Measurements from ENCODE around the gene NXPE3.
"Not testable (repeated sequence)": the region's sequence is repeated elsewhere in the genome, so short reads cannot be mapped to it uniquely, and the experiment has no call there.

The NXPE3 gene

DNA sequence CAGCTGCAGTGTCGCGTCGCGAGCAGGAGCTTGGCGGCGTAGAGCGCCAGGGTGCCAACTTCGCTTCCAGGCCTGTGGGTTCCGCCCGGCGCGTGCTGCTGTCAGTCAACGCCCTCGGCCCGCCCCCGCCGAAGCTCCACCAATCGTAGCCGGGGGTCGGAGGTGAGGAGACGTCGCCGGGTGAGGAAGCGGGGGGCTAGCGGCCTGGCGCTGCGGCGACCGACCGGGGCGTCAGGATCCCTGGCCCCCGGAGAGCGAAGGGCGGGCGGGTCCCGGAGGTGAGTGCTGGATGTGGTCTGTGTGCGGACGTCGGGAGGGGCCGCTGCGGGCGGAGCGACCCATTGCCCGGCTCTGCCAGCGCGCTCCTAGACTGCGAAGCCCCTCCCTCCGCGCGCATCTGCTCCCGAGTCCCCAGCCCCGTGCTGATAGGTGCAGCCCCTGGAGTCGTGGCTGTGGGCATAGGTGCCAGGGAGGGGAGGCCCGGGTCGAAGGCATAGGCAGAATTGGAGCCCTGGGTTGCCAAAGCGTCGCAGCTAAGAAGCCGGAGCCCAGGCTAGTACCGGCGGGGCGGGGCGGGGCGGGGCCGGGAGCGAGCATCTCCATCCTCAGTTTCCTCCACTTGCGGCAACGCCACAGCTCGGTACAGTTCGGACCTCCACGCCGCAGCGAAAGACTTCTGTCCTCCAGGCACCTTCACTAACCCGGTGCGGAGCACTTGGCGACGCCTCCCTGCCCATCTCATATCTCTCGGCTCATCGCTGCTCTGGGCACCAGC is at the start of gene NXPE3:
NXPE3 (plus strand) TSS at position 165 of the 775 bp plus-strand sequence. CDS start 6,386 bp downstream, outside the sequence.
- peak; percentile 93 for DNase-seq

DNA sequence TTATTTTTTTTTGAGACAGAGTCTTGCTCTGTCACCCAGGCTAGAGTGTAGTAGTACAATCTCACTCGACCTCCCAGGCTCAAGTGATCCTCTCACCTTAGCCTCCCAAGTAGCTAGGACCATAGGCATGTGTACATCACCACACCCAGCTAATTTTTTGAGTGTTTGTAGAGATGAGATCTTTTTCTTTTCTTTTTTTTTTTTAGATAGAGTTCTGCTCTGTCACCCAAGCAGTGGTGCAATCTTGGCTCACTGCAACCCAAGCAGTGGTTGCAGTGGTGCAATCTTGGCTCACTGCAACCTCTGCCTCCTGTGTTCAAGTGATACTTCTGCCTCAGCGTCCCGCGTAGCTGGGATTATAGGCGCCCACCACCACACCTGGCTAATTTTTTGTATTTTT is 49.4 kb upstream of the NXPE3 start:
- DNase-seq, result no peak

DNA sequence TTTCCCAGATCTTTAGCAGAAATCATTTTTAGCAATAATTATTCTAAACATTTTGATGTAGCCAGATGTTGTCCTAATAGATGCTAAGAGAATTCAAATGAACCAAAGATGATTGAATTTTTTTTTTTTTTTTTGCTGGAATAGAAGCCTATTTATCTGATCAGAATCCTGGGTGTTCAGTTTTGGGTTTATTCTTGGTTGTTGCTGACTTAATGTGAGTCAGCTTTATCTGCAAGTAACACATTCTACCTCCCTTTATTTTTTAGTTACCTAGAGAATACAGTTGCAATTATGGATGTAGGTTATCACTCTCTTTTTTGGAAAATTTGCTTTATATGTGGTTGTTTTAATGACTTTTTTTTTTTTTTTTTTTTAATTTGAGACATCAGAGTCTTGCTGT is 48.2 kb upstream of the NXPE3 start:
- no peak for DNase-seq

DNA sequence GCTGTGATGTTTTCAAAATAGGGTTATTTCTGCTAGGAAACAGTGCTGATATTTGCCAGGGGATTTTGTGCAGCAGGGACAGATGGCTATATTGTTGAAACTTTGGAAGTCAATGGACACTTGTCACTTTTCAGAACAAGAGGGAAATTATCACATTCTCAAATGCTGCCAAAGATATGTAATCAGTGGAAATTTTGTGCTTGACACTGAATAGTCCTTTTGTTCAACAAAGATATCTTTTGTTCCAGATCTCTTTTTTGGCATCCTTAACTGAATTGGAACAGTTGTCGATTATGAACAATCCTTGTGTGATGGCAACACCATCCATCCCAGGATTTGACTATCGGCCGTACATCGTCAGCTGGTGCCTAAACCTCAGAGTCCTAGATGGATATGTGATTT is 46.8 kb upstream of the NXPE3 start:
- no peak for DNase-seq

DNA sequence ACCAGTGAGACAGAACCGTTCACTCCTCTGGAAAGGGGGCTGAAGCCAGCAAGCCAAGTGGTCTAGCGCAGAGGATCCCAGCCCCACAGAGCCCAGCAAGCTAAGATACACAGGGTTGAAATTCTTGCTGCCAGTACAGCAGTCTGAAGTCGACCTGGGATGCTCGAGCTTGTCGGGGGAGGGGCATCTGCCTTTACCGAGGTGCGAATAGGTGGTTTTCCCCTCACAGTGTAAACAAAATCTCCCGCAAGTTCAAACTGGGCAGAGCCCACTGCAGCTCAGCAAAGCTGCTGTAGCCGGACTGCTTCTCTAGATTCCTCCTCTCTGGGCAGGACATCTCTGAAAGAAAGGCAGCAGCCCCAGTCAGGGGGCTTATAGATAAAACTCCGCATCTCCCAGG is 43.2 kb upstream of the NXPE3 start:
- DNase-seq, result no peak

DNA sequence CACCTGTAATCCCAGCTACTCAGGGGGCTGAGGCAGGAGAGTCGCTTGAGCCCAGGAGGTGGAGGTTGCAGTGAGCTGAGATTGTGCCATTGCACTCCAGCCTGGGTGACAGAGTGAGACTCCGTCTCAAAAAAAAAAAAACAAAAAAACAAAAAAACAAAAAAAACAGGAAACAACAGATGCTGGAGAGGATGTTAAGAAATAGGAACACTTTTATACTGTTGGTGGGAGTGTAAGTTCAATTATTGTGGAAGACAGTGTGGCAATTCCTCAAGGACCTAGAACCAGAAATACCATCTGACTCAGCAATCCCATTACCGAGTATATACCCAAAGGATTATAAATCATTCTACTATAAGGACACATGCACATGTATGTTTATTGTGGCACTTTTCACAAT is 37.1 kb upstream of the NXPE3 start:
- not testable (repeated sequence) for DNase-seq

DNA sequence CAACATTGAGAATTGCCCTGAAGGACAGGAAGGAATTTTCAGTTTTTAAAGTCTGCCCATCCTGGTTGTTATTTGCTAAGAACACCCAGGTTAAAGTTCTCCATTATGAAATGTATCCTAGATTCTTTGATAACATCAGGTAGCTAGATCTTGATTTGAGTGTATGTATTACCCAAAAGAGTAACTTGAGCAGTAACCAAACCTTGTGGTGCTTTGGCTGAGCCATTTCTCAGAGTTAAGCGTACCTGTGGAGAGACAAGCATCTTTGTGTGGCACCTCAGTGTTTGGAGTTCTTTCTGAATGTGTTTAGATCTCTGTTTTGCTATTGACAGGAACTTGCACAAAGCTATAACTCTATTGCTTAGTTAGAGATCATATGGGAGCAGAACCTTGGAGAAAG is 34.2 kb upstream of the NXPE3 start:
- DNase-seq, result no peak

DNA sequence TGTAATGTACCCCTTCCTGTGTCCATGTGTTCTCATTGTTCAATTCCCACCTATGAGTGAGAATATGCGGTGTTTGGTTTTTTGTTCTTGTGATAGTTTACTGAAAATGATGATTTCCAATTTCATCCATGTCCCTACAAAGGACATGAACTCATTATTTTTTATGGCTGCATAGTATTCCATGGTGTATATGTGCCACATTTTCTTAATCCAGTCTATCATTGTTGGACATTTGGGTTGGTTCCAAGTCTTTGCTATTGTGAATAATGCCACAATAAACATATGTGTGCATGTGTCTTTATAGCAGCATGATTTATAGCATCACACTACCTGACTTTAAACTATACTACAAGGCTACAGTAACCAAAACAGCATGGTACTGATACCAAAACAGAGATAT is 33.1 kb upstream of the NXPE3 start:
- DNase-seq, result not testable (repeated sequence)

DNA sequence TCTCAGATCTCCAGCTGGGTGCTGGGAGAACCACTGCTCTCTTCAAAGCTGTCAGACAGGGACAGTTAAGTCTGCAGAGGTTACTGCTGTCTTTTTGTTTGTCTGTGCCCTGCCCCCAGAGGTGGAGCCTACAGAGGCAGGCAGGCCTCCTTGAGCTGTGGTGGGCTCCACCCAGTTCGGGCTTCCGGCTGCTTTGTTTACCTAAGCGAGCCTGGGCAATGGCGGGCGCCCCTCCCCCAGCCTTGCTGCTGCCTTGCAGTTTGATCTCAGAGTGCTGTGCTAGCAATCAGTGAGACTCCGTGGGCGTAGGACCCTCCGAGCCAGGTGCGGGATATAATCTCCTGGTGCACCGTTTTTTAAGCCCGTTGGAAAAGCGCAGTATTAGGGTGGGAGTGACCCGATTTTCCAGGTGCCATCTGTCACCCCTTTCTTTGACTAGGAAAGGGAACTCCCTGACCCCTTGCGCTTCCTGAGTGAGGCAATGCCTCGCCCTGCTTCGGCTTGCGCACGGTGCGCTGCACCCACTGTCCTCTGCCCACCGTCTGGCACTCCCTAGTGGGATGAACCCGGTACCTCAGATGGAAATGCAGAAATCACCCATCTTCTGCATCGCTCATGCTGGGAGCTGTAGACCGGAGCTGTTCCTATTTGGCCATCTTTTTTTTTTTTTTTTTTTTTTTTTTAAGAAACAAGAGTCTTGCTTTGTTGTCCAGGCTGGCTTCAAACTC is 25.5 kb upstream of the NXPE3 start:
- DNase-seq, result not testable (repeated sequence)

DNA sequence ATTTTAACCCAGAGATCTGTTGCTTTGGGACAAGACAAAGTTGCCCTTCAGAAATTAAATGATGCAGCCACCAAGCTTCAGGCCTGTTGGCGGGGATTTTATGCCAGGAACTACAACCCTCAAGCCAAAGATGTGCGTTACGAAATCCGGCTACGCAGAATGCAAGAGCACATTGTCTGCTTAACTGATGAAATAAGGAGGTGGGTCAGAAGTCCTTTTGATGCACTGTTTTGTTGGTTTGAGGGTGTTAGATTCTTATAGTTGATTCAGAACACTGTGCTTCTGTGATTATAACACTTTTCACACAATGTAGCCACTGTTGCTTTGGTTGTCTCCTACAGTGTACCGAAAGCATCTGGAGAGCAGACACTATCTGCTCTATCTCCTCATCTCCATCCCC is 20.8 kb upstream of the NXPE3 start:
- DNase-seq, result no peak

DNA sequence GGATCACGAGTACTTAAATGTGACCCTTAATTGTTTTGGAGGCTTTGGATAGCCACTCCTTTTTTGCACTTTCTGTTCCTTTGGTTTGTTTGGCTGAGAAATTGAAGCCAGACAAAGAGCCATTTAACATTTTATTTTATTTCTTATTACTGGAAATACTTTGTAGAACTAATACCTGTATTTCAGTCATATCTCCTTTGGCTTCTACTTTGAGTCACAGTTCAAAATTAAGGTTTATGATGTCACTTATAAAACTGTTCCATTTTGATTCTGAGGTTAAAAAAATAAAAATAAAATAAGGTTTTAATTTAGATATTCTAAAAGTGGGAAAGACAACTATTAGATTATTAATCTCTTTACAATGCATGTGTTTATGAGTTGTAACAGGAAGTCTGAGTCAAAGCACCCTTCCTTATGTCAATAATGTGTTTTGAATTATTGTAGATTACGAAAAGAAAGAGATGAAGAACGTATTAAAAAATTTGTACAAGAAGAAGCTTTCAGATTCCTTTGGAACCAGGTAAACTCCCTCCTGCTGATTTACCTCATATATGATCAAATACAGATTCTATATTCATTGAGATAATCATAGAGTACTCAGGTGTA is 16.9 kb upstream of the NXPE3 start:
- no peak for DNase-seq

DNA sequence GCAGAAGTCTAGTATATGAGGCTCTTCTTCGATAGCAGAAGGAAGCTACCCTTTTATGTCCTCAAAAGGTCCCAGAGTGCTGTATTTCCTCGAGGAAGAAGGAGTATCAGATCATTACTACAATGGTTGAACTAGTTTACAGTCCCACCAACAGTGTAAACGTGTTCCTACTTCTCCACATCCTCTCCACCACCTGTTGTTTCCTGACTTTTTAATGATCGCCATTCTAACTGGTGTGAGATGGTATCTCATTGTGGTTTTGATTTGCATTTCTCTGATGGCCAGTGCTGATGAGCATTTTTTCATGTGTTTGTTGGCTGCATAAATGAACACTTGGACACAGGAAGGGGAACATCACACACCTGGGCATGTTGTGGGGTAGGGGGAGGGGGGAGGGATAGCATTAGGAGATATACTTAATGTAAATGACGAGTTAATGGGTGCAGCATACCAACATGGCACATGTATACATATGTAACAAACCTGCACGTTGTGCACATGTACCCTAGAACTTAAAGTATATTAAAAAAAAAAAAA is 1.2 kb upstream of the NXPE3 start:
- DNase-seq, result not testable (repeated sequence)

DNA sequence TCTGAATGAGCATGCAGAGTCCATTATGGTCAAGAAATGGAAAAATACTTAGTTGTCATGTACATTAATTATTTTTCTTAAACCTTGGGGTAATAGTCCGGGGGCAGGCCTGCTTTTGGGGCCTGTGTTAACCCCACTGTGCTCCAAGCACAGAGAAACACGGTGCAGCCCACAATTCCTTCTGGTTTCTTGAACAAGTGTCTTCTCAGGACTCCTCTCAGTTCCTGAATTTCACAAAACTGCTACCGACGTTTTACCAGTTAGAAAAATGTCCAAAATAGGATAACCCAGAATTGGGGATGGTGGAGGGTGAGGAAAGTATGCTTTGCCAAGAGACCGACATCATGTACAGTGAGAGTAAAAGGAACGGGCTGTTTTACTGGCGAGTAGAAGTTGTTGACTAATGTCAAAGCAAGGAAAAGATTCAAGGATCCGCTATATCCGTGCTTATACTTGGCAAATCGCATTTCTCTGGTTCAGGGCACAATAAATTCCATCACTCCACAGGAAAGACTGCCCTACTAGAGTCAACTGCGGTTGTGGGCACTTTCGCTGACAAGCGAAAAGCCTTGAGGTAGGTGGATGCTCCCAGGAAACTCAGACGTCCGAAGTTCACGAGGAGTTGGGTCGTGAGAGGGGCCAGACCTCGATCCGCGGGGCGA is 495 bp upstream of the NXPE3 start:
- no peak for DNase-seq

DNA sequence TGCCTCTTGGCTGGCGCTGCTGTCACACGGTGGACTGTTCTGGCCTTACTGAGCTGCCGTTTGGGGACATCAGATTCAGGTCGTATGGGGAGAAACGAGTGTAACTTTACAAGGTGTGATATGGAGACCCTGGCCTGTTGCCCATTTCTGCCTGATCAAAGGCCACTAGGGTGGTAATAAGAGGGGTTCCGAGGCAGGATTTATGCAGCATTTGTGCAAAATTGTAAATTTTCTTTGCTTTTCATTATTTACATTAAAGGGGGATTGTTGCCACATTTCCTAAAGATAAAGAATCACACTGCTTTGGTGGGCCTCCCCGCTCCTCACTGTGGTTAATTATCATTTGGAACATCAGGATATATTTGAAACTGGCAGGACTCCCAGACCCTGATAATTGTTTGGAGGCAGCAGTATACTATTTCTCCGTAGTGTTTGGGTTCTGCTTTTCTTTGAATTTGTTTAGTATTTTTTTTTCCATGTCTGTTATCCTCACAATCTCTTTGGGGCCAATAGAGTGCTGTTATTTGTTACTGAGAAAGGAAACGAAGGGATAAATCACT is 891 bp downstream of the NXPE3 start:
- no peak for DNase-seq

DNA sequence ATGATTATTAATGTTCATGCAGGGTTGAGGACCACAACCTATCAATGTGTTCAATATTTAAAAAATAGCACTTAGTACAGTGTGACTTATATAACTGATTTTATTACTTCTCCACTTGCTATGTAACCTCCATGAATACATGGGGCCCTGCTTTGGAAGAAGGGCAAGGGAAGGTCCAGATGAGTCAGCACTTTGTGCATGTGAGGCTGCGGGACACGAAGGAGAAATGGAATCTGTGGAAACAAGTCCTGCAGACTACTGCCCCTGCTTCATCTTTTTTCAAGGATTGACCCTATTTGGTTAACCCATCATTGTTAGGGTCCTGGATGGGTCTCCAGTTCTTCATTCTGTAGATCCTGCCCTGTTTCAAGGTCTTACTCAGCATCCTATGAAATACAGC is 1.6 kb downstream of the NXPE3 start:
- no peak for DNase-seq

DNA sequence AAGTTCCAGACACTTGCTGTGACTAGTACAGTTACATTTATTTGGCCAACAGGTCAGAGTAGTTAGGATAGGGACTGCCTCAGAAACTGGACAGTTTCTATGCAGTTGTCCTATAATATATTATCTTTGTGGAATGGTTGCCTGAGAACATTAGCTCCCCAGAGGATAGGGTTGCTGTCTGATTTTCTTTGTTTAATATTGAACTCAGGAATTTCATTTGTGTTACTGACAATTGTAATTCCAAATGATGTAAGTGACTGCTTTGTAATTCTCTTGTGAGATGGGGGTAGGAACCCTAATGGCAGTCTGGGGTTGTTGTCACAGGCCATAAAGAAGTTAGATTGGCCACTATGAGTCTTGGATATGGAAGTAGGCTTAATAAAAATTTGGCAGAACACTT is 2.2 kb downstream of the NXPE3 start:
- no peak for DNase-seq

DNA sequence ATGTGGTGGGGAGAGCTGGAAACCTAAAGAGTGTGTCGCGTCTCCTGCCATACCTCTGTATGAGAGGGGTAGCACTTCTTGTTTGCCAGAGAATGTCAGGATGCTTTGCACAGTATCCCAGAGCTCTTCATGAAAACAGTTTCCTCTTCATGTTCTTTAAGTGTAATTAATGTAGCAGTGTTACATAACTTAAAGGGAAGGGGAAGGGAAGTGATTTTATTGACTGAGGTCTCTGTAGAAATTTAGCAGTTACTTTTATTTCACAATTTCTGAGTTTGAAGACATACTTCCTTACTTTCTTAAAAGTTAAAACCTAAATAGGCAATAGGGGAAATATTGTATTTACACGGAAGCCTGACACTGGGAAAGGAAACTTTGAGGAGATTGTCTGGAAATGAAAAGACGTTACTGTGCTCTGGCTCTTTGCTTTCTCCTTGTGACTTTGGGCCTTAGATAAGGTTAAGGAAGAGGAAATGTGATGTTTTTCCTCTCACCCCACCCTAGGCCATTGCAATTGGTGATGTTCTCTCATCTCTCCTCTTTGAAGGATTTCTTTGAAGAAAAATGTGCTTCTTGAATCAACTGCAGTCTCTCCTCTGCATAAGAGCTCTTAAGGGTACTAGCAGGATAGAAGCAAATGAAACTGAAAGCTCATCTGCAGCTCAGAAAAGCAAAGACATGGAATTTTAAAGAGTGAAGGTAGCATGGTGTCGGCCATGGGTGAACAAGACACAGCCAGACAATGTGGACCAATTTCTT is 6.0 kb downstream of the NXPE3 start:
- DNase-seq, result no peak

DNA sequence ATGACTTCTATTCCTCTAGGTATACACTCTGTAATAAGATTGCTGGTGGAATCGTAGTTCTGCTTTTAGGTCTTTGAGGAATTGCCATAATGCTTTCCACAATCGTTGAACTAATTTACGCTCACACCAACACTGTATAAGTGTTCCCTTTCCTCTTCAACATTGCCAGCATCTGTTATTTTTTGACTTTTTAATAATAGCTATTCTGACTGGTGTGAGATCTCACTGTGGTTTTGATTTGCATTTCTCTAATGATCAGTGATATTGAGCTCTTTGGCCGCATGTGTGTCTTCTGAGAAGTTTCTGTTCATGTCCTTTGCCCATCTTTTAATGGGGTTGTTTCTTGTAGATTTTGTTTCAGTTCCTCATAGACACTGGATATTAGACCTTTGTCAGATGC is 12.8 kb downstream of the NXPE3 start:
- no peak for DNase-seq

DNA sequence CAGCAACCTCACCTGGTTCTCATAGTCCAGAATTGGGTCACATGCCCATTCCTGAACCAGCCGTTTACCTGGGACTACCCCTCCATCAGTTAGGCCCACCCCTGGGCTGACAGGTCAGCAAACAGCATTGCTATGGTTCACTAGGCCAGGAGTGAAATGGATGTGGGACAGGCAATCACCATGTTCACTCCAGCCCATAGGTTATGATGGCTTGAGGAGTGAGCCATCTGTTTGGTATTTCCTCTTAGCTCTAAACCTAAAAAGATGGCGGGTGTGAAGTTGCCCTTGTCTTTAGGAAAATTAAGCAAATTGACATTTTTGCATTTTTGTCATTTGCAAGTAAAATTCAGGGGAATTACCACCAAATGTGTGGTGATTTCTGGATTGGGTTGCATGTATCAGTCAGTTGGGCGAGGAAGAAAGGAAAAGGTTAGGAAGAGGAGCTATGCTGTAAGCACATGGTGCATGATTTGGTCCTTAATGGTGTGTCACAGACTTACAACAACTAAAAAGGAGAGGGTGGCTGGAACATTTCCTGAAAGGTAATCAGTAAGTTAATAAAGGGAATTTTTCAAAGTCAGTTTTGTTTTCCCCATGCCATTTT is 17.2 kb downstream of the NXPE3 start:
- DNase-seq, result no peak

DNA sequence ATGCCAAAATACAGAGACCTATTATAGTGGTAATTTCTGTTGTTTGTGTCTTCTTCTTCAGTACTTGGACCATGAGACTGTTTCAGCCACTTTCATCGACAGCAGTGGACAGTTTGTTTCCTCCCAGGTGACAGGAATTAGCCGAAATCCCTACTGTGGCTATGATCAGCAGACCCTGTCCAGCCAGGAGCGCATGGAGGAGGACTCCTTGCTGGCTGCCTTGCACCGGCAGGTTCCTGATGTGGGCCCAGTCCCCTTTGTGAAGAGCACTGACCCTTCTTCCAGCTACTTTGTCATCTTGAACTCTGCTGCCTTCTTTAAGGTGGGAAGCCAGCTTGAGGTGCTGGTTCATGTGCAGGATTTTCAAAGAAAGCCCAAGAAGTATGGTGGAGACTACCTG is 22.2 kb downstream of the NXPE3 start:
- no peak for DNase-seq

DNA sequence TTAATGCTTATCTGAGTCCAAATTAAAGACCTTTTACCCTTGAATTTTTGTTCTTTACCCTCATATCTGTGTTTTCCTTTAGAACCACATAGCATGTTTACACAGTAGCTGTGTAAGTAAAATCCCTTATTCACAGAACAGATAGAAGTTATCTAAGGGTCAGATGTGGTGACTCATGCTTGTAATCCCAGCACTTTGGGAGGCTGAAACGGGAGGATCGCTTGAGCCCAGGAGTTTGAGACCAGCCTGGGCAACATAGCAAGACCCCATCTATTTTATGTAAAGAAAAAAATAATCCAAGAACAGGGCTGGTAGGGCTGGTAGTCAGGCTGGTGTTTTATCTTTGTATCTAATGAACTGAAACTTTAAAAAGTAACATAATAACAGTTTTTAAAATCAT is 23.2 kb downstream of the NXPE3 start:
- no peak for DNase-seq
